ENCODE data around the gene SPIRE2.

DNA sequence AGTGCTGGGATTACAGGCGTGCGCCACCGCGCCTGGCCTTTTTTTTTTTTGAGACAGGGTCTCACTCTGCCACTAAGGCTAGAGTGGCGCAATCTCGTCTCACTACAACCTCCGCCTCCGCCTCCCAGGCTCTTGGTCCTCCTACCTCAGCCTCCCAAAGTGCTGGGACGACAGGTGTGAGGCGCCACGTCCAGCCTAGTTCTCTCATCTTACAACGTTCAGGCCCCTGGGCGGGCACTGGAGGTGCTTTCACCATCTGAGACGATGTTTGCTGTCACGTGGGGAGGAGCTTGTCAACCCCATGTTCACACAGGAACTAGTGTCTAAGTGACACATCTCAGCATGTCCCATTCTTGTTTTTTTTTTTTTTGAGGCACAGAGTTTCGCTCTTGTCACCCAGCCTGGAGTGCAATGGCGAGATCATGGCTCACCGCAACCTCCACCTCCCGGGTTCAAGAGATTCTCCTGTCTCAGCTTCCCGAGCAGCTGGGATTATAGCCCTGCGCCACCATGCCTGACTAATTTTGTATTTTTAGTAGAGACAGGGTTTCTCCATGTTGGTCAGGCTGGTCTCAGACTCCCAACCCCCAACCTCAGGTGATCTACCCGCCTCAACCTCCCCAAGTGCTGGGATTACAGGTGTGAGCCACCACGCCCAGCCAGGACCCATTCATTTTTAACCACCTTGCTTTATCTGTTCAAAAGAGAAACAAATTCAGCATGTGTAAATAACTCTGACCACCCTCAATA, 6.7 kb upstream of the SPIRE2 start:
- TF ChIP-seq POLR2A (IDR thresholded peaks at IDR 0.05) (no peak), EP300 (IDR thresholded peaks at IDR 0.05) (no peak)
- TF ChIP-seq, protein P1, sequence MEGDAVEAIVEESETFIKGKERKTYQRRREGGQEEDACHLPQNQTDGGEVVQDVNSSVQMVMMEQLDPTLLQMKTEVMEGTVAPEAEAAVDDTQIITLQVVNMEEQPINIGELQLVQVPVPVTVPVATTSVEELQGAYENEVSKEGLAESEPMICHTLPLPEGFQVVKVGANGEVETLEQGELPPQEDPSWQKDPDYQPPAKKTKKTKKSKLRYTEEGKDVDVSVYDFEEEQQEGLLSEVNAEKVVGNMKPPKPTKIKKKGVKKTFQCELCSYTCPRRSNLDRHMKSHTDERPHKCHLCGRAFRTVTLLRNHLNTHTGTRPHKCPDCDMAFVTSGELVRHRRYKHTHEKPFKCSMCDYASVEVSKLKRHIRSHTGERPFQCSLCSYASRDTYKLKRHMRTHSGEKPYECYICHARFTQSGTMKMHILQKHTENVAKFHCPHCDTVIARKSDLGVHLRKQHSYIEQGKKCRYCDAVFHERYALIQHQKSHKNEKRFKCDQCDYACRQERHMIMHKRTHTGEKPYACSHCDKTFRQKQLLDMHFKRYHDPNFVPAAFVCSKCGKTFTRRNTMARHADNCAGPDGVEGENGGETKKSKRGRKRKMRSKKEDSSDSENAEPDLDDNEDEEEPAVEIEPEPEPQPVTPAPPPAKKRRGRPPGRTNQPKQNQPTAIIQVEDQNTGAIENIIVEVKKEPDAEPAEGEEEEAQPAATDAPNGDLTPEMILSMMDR (IDR thresholded peaks at IDR 0.05), result no peak
